Astrocyte (in vitro differentiated cells and primary cell): ENCODE results near the gene C3.

Experiments
- CTCF ChIP-seq: IDR thresholded peaks from 2 replicates; pipeline ENCODE4 v1.5.1; 2011; ENCODE audit warnings: low read depth, mild to moderate bottlenecking, inconsistent platforms, low read length, moderate library complexity; ENCODE audit not compliant: insufficient read depth
- EZH2 ChIP-seq: IDR thresholded peaks from 2 replicates; pipeline ENCODE4 v1.6.1; 2012; ENCODE audit warnings: mild to moderate bottlenecking, low read length, inconsistent platforms; ENCODE audit not compliant: insufficient read depth

GRCh38 chr19:6754136-6754535 is 33.7 kb upstream of the C3 start:
- TF ChIP-seq CTCF (no peak), EZH2 (no peak)
